ENCODE data around the gene FAM168A. TPM values are rescaled to one million over a fixed set of nuclear protein-coding genes. Genes with fewer than 3 reads are reported as not detected.
"Not testable (repeated sequence)": the region's sequence is repeated elsewhere in the genome, so short reads cannot be mapped to it uniquely, and the experiment has no call there.

FAM168A gene
- total and polyA plus RNA-seq, 9 donors: 16.7 to 45.5 (median 39.5) TPM

- intact Hi-C loops (cut with DNase I): no loop called here
- Histone ChIP-seq H3K36me3 (no peaks in the 10 kb centered on the region), H3K27ac (no peak overlapping the region), H3K27me3 (no peaks in the 10 kb centered on the region), H3K4me1 (ENCODE audit: insufficient read depth) (no peaks in the 10 kb centered on the region), H3K9me3 (no peaks in the 10 kb centered on the region), H3K4me3 (no peak overlapping the region)
- DNase-seq: no peak
- TF ChIP-seq, protein P1, sequence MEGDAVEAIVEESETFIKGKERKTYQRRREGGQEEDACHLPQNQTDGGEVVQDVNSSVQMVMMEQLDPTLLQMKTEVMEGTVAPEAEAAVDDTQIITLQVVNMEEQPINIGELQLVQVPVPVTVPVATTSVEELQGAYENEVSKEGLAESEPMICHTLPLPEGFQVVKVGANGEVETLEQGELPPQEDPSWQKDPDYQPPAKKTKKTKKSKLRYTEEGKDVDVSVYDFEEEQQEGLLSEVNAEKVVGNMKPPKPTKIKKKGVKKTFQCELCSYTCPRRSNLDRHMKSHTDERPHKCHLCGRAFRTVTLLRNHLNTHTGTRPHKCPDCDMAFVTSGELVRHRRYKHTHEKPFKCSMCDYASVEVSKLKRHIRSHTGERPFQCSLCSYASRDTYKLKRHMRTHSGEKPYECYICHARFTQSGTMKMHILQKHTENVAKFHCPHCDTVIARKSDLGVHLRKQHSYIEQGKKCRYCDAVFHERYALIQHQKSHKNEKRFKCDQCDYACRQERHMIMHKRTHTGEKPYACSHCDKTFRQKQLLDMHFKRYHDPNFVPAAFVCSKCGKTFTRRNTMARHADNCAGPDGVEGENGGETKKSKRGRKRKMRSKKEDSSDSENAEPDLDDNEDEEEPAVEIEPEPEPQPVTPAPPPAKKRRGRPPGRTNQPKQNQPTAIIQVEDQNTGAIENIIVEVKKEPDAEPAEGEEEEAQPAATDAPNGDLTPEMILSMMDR (IDR thresholded peaks at IDR 0.05): no peak
- TF ChIP-seq EP300 (IDR thresholded peaks at IDR 0.05) (no peak), POLR2A (IDR thresholded peaks at IDR 0.05) (no peak)
- WGBS, 3 donors: 97 to 100% (median 98%) methylated on average over 1 of the region's 1 CpG
These were observed 11.9 kb downstream of the FAM168A start for GRCh38 chr11:73585834-73586575.

DNA sequence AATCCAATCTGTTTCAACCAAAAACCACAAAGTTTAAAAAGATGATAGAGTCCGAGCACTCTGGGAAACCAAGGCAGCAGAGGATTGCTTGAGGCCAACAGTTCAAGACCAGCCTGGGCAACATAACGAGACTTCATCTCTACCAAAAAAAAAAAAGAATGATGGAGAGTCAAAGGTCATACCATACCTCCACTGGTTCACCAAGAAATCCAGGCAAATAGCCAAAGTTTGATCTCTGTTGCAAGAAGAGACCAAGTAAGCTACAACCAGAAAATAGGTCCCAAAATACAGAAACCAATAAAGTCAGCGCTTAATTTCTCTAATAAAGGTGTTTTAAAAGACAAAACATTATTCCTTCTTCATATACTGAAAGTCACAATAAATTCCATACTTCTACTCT, 13.1 kb downstream of the FAM168A start:
- H3K9me3 ChIP-seq: no peaks in the 10 kb centered on the region
- no peak overlapping the region for H3K4me3 ChIP-seq
- WGBS, 3 donors: 96 to 98% (median 97%) methylated on average over 3 of the region's 3 CpGs
- no peaks in the 10 kb centered on the region for H3K27me3 ChIP-seq
- TF ChIP-seq EP300 (IDR thresholded peaks at IDR 0.05): no peak
- TF ChIP-seq, protein P1 (IDR thresholded peaks at IDR 0.05): no peak
- no peak for DNase-seq
- intact Hi-C loops (cut with DNase I): no loop called here
- no peaks in the 10 kb centered on the region for H3K36me3 ChIP-seq
- no peak overlapping the region for H3K27ac ChIP-seq
- H3K4me1 ChIP-seq (ENCODE audit: insufficient read depth): no peaks in the 10 kb centered on the region

DNA sequence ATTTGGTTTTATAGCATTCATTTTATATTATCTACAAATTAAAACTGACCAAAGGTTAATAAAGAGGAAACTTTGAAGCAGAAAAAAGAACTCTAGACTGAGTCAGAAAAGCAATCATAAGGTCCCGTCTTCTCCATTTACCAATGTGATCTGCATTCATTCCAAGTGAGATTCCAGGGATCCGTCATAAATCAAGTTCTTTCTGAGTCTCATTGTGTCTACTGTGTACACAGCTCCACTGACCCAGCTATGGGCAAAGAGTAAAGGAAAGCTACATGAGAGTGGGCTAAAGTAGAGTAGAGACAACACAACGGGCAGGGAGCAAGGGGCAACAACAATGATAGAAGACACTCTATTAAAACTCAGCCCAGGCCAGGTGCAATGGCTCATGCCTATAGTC, 15.3 kb downstream of the FAM168A start:
- WGBS, 3 donors: 88 to 95% (median 95%) methylated on average over 3 of the region's 3 CpGs
- Histone ChIP-seq H3K27me3 (no peaks in the 10 kb centered on the region), H3K4me3 (no peak overlapping the region), H3K36me3 (no peaks in the 10 kb centered on the region), H3K27ac (no peak overlapping the region), H3K4me1 (ENCODE audit: insufficient read depth) (no peaks in the 10 kb centered on the region), H3K9me3 (no peaks in the 10 kb centered on the region)
- intact Hi-C loops (cut with DNase I): no loop called here
- no peak for DNase-seq
- TF ChIP-seq POLR2A (IDR thresholded peaks at IDR 0.05): no peak

DNA sequence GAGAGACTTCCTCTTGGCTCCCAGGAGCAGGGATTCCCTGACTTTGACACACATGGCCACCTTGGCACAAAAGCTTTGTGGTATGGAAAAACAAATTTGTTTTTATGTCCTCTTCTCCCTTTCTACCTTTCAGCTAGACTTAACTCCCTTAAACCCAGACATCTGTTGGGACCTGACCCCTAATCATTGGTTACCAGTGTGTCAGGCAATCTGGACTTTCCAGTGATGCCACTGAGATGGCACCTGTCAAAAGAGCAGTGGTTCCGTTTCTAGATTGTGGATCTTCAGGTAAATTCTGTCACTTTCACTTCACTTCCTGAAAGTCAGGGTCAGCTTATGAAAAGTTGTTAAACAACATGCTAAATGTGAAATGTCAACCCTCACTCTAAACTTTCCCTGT, 17.2 kb downstream of the FAM168A start:
- DNase-seq; H3K9me3 ChIP-seq; H3K36me3 ChIP-seq; H3K27ac ChIP-seq; intact Hi-C loops (cut with DNase I); H3K4me1 ChIP-seq (ENCODE audit: insufficient read depth); H3K27me3 ChIP-seq; H3K4me3 ChIP-seq: not testable (repeated sequence)
- WGBS, 3 donors: 81 to 86% (median 86%) methylated on average over 1 of the region's 1 CpG

DNA sequence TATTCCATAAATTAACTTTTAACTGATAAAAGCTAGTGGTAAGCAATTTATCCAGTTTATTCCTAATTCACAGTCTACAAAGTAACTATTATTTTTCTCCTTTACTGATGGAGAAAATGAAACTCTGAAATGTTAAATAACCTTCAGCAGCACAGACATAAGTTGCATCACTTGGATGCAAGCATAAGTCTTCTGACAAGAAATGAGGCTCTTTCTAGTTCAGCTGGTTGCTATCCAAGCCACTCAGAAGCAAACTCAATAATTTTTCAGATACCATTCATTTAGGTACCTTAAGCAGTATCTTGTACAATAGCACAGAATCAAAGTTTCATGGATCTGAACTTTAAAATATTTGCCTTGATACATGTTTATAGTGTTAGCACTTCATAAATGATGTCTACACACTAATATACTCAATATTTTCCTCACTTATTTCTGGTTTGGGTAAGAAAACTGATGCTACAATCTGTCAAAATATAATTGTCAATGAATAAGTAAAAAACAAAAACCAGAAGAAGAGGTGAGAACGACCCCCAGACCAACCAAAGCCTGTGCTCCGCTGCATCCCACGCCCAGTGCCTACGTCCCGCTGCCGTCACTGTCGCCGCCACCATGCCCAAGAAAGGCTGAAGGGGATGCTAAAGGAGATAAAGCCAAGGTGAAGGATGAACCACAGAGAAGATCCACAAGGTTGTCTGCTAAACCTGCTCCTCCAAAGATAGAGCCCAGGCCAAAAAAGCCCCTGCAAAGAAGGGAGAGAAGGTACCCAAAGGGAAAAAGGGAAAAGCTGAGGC, 18.1 kb downstream of the FAM168A start:
- intact Hi-C loops (cut with DNase I): no loop called here
- Histone ChIP-seq H3K4me3 (no peak overlapping the region), H3K27ac (no peak overlapping the region), H3K27me3 (no peaks in the 10 kb centered on the region), H3K36me3 (no peaks in the 10 kb centered on the region), H3K4me1 (ENCODE audit: insufficient read depth) (no peaks in the 10 kb centered on the region), H3K9me3 (no peaks in the 10 kb centered on the region)
- 96 to 98% (median 97%) methylated on average over 8 of the region's 8 CpGs for WGBS, 3 donors
- DNase-seq: no peak
- no peak for TF ChIP-seq EP300 (IDR thresholded peaks at IDR 0.05)
- TF ChIP-seq POLR2A (IDR thresholded peaks at IDR 0.05): no peak
- TF ChIP-seq, protein P1 (IDR thresholded peaks at IDR 0.05): no peak

Measured in ovary (tissue), 9 donors.